Fibroblast of peridontal ligament (primary cell): ENCODE measurements around the gene UNC13B.
A peak's percentile ranks its signal among the peaks of the same experiment; 100 is the strongest.

ENCODE experiments used
- DNase-seq: peaks from one replicate; pipeline ENCODE4 v3.0.0-alpha.2; 2010; ENCODE audit errors: extremely low read depth

UNC13B gene

DNA sequence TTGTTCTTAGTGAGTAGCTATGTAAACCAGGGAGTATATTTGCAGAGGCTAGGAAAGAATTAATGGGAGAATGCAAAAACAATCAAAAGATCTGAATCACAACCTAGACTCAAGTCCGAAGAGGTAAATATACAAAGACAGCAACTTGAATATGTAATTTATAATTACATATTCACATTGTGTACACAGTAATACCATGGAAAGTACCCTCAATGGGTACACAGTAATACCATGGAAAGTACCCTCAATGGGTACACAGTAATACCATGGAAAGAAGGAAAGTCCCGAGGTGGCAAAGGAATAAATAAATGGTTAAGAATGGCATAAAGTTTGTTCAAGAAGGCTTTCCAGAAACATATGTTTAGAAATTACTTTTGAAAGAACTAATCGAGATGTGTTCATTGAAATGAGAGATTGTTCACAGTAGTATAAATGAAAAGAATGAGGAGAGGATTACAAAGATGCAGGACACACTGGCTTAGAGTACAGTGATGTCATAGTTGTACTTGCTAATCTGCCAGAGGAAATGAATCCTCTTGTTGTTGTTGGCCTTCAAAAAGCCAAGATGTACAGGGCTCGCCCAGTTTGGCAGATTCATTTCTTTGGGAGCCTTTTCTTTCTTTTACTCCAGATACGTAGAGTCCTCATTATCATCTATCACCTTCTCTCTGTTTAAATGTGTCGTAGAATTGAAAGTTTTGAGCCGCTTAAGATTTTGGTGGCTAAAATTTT is 116.0 kb downstream of the UNC13B start:
- peak; percentile 90 for DNase-seq

- DNase-seq, result no peak
These were observed 118.1 kb downstream of the UNC13B start for GRCh38 chr9:35279946-35280345.

GRCh38 chr9:35280399-35280798 is 118.6 kb downstream of the UNC13B start:
- no peak for DNase-seq

GRCh38 chr9:35285731-35286130 is 123.9 kb downstream of the UNC13B start:
- DNase-seq, result peak; percentile 62

DNA sequence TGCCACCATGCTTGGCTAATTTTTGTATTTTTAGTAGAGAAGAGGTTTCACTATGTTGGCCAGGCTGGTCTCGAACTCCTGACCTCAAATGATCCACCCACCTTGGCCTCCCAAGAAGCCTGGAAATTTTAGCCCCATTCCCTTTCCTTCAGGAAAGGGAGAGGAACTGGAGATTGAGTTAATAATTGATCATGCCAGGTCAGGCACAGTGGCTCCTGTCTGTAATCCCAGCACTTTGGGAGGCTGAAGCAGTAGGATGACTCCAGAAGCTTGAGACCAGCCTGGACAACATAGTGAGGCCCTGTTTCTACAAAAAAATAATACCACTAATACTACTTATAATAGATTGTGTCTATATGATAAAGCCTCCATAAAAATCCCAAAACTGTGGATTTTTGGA is 124.6 kb downstream of the UNC13B start:
- no peak for DNase-seq

DNA sequence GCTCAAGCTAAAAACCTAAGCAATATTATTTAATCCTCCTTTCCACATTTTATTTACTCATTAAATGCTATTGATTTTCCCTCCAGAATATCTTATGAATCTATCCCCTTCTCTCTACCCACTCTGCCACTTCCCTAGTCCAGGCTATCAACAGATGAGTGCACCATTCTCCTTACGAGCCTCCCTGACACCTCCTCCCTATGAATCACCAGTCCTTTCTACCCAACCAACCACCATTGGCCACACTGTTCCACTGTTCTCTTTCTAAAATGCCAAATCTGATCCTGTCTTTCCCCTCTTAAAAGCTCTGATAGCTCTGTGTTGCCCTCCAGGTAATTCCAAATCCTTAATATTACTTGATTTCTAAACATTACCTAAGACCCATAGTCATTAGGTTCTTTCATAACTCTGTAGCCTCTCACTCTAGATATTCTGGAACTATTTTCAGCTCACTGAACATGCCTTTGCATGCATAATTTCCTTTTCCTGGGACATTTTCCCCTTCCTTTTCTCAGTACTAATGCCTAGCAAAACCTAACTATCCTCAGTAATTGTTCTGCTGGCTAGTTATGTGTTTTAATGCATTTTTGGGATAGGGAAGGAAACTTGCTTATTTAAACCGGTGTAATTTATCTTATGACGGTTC is 126.3 kb downstream of the UNC13B start:
- peak; percentile 13 for DNase-seq

DNA sequence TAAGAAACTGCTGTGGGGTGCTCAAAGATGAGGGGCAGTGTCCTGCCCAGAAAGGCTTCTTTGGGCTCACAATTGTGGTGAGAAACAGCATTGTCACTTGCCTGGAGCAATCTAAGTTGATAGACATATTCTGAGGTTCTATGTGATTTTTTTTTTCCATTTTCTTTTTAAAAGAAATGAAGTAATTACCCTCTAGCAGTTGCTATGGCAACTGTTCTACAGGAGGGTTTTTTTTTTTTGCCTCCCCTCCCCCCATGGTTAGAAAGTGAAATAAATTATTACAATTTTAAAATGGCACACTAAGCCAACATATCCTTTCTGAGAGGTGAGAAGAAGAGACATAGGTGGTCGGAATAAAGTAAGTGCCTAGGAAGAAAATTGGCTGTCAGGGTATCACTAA is 127.0 kb downstream of the UNC13B start:
- DNase-seq, result no peak

DNA sequence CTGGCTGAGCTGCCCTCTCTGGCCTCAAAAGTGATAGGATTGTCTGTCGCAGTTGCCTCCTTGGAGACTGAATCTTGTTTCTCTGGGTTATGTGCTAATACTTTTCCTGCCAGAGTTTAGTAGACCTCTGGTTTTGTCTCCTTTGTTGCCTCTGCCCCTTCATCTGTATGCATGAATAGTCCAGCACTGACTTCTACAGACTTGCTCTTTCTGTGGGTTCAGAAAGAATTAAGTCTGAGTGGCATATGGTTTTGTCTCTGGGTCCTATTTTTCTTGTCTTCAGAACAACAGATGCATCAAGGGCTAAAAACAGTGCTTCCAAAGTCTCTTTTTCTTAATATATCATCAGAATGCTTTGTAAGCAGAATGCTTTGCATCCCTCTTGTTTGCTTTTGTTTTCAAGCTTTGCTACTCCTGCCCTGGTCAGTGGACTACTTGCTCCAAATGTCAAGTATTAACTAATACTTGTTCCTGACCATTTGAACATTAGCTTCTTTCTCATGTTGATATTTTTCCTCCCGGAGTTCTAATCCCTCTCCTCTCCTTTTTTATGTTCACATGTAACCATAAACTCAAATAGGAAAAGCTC is 131.7 kb downstream of the UNC13B start:
- no peak for DNase-seq

GRCh38 chr9:35294066-35294465 is 132.3 kb downstream of the UNC13B start:
- DNase-seq, result no peak

GRCh38 chr9:35294556-35294955 is 132.7 kb downstream of the UNC13B start:
- no peak for DNase-seq

GRCh38 chr9:35295369-35296036 is 133.7 kb downstream of the UNC13B start:
- DNase-seq, result no peak

DNA sequence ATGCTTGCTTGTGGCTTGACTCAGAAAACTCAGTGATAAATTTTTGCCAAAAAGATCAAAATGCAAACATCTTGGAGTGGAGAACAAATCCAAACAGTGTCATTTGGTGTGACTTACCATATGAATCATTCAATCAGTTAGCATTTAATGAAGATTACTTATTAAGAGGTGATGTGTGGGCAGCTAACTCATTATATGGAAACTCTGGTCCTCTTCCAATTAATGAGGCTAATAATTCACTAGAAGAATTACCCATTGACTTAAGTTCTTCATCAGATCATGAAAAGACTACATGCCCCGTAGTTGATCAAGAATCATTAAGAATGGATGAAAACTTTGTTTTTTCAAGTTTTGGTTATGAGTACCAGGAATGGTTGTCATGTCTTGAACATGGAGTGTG is 141.8 kb downstream of the UNC13B start:
- no peak for DNase-seq

GRCh38 chr9:35306283-35306682 is 144.5 kb downstream of the UNC13B start:
- DNase-seq, result peak; percentile 23

- DNase-seq, result no peak
These were observed 146.5 kb downstream of the UNC13B start for GRCh38 chr9:35308316-35308715.

- DNase-seq, result peak; percentile 30
These were observed 150.3 kb downstream of the UNC13B start for GRCh38 chr9:35311891-35312639.

DNA sequence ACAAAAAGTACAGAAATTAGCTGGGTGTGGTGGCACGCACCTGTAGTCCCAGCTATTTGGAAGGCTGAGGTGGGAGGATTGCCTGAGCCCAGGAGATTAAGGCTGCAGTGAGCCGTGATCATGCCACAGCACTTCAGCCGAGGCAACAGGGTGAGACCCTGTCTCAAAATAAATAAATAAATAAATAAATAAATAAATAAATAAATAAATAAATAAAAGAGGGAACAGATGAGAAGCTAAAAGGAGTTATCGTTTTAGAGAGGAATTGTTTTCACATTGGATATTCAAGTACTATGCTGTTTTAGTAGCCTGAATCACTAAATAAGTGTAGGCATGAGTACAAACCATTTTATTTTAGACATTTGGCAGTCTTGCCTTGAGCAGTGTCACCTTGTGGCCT is 151.7 kb downstream of the UNC13B start:
- DNase-seq, result no peak

GRCh38 chr9:35313916-35314315 is 152.1 kb downstream of the UNC13B start:
- peak; percentile 38 for DNase-seq

GRCh38 chr9:35318741-35319140 is 156.9 kb downstream of the UNC13B start:
- peak; percentile 19 for DNase-seq

- DNase-seq, result no peak
These were observed 160.5 kb downstream of the UNC13B start for GRCh38 chr9:35322075-35322885.

GRCh38 chr9:35324966-35325365 is 163.2 kb downstream of the UNC13B start:
- DNase-seq, result no peak

DNA sequence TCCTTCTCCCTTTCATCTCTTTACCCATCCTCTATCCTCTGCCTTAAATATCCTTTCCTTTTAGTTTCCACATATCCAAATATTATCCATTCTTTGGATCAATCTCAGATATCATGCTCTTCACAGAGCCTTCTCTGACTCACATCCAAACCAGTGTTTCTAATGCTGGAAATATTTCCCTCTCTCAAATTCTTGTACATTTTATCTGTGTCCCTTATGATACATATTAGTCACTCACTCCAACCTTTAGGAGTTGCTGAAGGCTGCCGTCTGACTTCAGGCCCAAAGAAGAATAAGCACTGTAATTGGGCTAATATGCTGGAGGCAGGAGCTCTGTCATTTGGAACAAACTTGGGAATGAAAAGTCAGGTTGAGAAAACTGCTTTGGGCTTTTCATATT is 171.7 kb downstream of the UNC13B start:
- peak; percentile 83 for DNase-seq
